ENCODE measurements around the gene MTX1. TPM values are rescaled to one million over a fixed set of nuclear protein-coding genes. Genes with fewer than 3 reads are reported as not detected.

The MTX1 gene
- total and polyA plus RNA-seq, 9 of the 15 experiments (the other 6 are each of a cell fraction or from before 2014, with no cell fraction given), result 29.1 to 98.4 (median 66.9) TPM

GRCh38 chr1:155191904-155192303, 16.6 kb upstream of the MTX1 start:
- Histone ChIP-seq H4K20me1 (replicated peaks; ENCODE audit: control insufficient read depth, insufficient read depth, low read length) (no peaks in the 10 kb centered on the region), H3K4me1 (replicated peaks in 1 of 2; ENCODE audit: control insufficient read depth in 2 of 2, insufficient read depth in 2 of 2, low read length in 2 of 2) (peaks cover 19 to 48% of the 10 kb centered on the region in 2 experiments), H3K27ac (ENCODE audit: extremely low read depth, low read depth, low read length) (peak overlapping the region; percentile 100), H3K79me2 (ENCODE audit: control insufficient read depth, insufficient read depth, low read length) (peaks cover 30% of the 10 kb centered on the region), H3K9ac (ENCODE audit: insufficient read depth in 1 of 2, low read depth in 2 of 2, low read length in 2 of 2) (peak overlapping the region; percentile 75 to 98), H3K4me2 (ENCODE audit: insufficient read depth, low read length) (peak overlapping the region; percentile 97; the same call in 1 of the 2 replicates), H3K9me1 (ENCODE audit: control insufficient read depth, insufficient read depth, low read length) (no peaks in the 10 kb centered on the region), H3K27me3 (ENCODE audit: control insufficient read depth in 2 of 2, insufficient read depth in 2 of 2, low read length in 2 of 2) (no peaks in the 10 kb centered on the region), H3K36me3 (ENCODE audit: control insufficient read depth, insufficient read depth, low read length) (peaks cover 13% of the 10 kb centered on the region; the same call in 1 of the 3 replicates), H3K4me3 (no peak overlapping the region; the same call in 1 of the 2 replicates), H2AFZ (ENCODE audit: low read depth, low read length) (no peak overlapping the region), H3K9me3 (replicated peaks; ENCODE audit: control insufficient read depth, insufficient read depth, low read depth, low read length) (no peaks in the 10 kb centered on the region)
- CTCF ChIA-PET (ENCODE audit: low intra/inter-chr PET ratio), result no interaction called here
- DNase-seq (ENCODE audit: extremely low read depth in 1 of 4, low spot score in 3 of 4), result no peak
- ATAC-seq, result no peak
- 90% methylated on average over 13 of the region's 17 CpGs for WGBS (ENCODE audit: insufficient coverage, low coverage, missing lambda C conversion rate)
- BruUV-seq (replicated peaks), result no TSS peak
- in situ Hi-C loops (cut with MboI), result no loop called here
- POLR2A ChIA-PET, result interaction anchor here (0.7 to 1.1 kb wide), 4 partner anchors 11 to 117 kb away, joined by 3 read pairs; no protein-coding TSS in a partner anchor
- no peak for FAIRE-seq
- intact Hi-C loops (cut with micrococcal nuclease), result loop anchor here (1.0 kb wide), 1 partner anchor 13 kb away; no protein-coding TSS in a partner anchor
- TF ChIP-seq ZZZ3 (IDR thresholded peaks at IDR 0.05) (no peak), HOXB6 (CRISPR knock-in tag; IDR thresholded peaks at IDR 0.05; ENCODE audit: borderline replicate concordance) (no peak), ZNF398 (CRISPR knock-in tag; IDR thresholded peaks at IDR 0.05) (no peak), TFAM (CRISPR knock-in tag; conservative IDR thresholded peaks at IDR 0.05) (no peak), MTA2 (IDR thresholded peaks at IDR 0.05; ENCODE audit: low read depth) (no peak), ZNF318 (IDR thresholded peaks at IDR 0.05; ENCODE audit: borderline replicate concordance in 1 of 2, low read depth in 1 of 2) (no peak), ZHX1 (conservative IDR thresholded peaks at IDR 0.05; ENCODE audit: low read length) (no peak)

All from K562 (cell line).